IMR-90 (cell line): ENCODE results near the gene TMEM9. TPM values are rescaled to one million over a fixed set of nuclear protein-coding genes. Genes with fewer than 3 reads are reported as not detected.

Source experiments
- ATAC-seq: fragments of 200-7000 bp; cut with Tn5 transposase; 2 replicates; pipeline ENCODE4 v1.9.1; 2020; ENCODE audit warnings: low read depth, mild to moderate bottlenecking, moderate library complexity
- BruUV-seq: library from RNA; stranded (reverse); fragments of 400-500 nt; replicated peaks from 2 replicates; lab custom pipeline; 2021; lab: Mats Ljungman, UMichigan
- CTCF ChIA-PET: fragments of 300-600 bp; formaldehyde crosslinking; extraction: SDS; loops from one replicate; lab custom pipeline; 2021; ENCODE audit warnings: antibody characterized with exemption; lab: Yijun Ruan, JAX
- POLR2A ChIA-PET: fragments of 300-600 bp; sonication (Branson Sonifier 250); formaldehyde crosslinking; loops from one replicate; lab custom pipeline; 2022; ENCODE audit warnings: antibody characterized with exemption; ENCODE audit not compliant: unreplicated experiment; lab: Charles Lee
- DNase-seq: peaks from one replicate; pipeline ENCODE4 v3.0.0; 2013
- H2AFZ ChIP-seq: replicated peaks from 2 replicates; pipeline ENCODE3; 2013; ENCODE audit warnings: low read length, mild to moderate bottlenecking; ENCODE audit not compliant: poor library complexity
- H2AK5ac ChIP-seq: 2 replicates; pipeline ENCODE4 v1.6.1; 2013; ENCODE audit warnings: low read depth, low read length, inconsistent platforms
- H2AK9ac ChIP-seq: replicated peaks from 2 replicates; pipeline ENCODE3; 2013; ENCODE audit warnings: mild to moderate bottlenecking, low read depth, low read length, moderate library complexity; ENCODE audit not compliant: poor library complexity
- H2BK120ac ChIP-seq: 2 replicates; pipeline ENCODE4 v1.6.1; 2013; ENCODE audit warnings: low read depth, low read length, inconsistent platforms
- H2BK15ac ChIP-seq: 3 replicates; pipeline ENCODE4 v1.6.1; 2013; ENCODE audit warnings: low read depth, low read length, inconsistent platforms
- H2BK20ac ChIP-seq: 2 replicates; pipeline ENCODE4 v1.6.1; 2013; ENCODE audit warnings: low read depth, mild to moderate bottlenecking, inconsistent platforms, low read length, moderate library complexity
- H2BK5ac ChIP-seq: 2 replicates; pipeline ENCODE4 v1.6.1; 2013; ENCODE audit warnings: mild to moderate bottlenecking, low read depth, low read length, inconsistent platforms; ENCODE audit not compliant: poor library complexity, severe bottlenecking
- H3K14ac ChIP-seq: replicated peaks from 2 replicates; pipeline ENCODE4 v1.6.1; 2013; ENCODE audit warnings: low read depth, low read length, inconsistent platforms
- H3K18ac ChIP-seq: 2 replicates; pipeline ENCODE4 v1.6.1; 2013; ENCODE audit warnings: low read depth, low read length, control low read depth
- H3K23ac ChIP-seq: 2 replicates; pipeline ENCODE4 v1.6.1; 2013; ENCODE audit warnings: low read depth, low read length, inconsistent platforms
- H3K27ac ChIP-seq: 2 replicates; pipeline ENCODE4 v1.5.1; 2013; ENCODE audit warnings: mild to moderate bottlenecking, control low read depth, low read length; ENCODE audit not compliant: insufficient read depth
- H3K27me3 ChIP-seq: 2 replicates; pipeline ENCODE4 v1.6.1; 2013; ENCODE audit warnings: low read length; ENCODE audit not compliant: control insufficient read depth, insufficient read depth
- H3K36me3 ChIP-seq: 2 replicates; pipeline ENCODE4 v1.6.1; 2013; ENCODE audit warnings: low read length, mixed read lengths; ENCODE audit not compliant: control insufficient read depth, insufficient read depth
- H3K4ac ChIP-seq: 2 replicates; pipeline ENCODE4 v1.6.1; 2013; ENCODE audit warnings: low read depth, low read length, inconsistent platforms
- H3K4me1 ChIP-seq: 2 replicates; pipeline ENCODE4 v1.6.1; 2013; ENCODE audit warnings: low read length, mixed read lengths; ENCODE audit not compliant: control insufficient read depth, insufficient read depth
- H3K4me2 ChIP-seq: 2 replicates; pipeline ENCODE4 v1.6.1; 2013; ENCODE audit warnings: low read depth, mild to moderate bottlenecking, control low read depth, low read length, moderate library complexity
- H3K4me3 ChIP-seq: 2 replicates; pipeline ENCODE4 v1.5.1; 2013; ENCODE audit warnings: low read depth, mild to moderate bottlenecking, control low read depth, low read length, moderate library complexity; ENCODE audit not compliant: insufficient read depth
- H3K56ac ChIP-seq: 2 replicates; pipeline ENCODE4 v1.6.1; 2013; ENCODE audit warnings: low read length, inconsistent platforms; ENCODE audit not compliant: insufficient read depth; ENCODE audit errors: extremely low read depth
- H3K79me1 ChIP-seq, 2 experiments: 2 replicates each; pipeline ENCODE4 v1.6.1; 2013; ENCODE audit warnings: low read length in 2 of 2, inconsistent platforms in 1 of 2, low read depth in 1 of 2
- H3K9ac ChIP-seq: 2 replicates; pipeline ENCODE4 v1.6.1; 2013; ENCODE audit warnings: low read depth, low read length, control low read depth
- H3K9me1 ChIP-seq: 2 replicates; pipeline ENCODE4 v1.6.1; 2013; ENCODE audit warnings: low read length, inconsistent platforms; ENCODE audit not compliant: insufficient read depth
- H3K9me3 ChIP-seq: 2 replicates; pipeline ENCODE4 v1.6.1; 2013; ENCODE audit warnings: low read length; ENCODE audit not compliant: control insufficient read depth, insufficient read depth
- H4K20me1 ChIP-seq: 2 replicates; pipeline ENCODE4 v1.6.1; 2013; ENCODE audit warnings: low read length, inconsistent platforms; ENCODE audit not compliant: insufficient read depth
- H4K5ac ChIP-seq: 2 replicates; pipeline ENCODE4 v1.6.1; 2013; ENCODE audit warnings: mild to moderate bottlenecking, low read depth, low read length, control low read depth
- H4K8ac ChIP-seq, 2 experiments: 2 replicates each; pipeline ENCODE4 v1.6.1; 2013; ENCODE audit warnings: low read depth in 2 of 2, low read length in 2 of 2, control low read depth in 1 of 2, inconsistent platforms in 1 of 2
- H4K91ac ChIP-seq: 2 replicates; pipeline ENCODE4 v1.6.1; 2013; ENCODE audit warnings: low read depth, low read length, inconsistent platforms; ENCODE audit not compliant: insufficient read depth
- BHLHE40 ChIP-seq: fragments of 150-350 bp; IDR thresholded peaks from 2 replicates; pipeline ENCODE4 v1.6.1; 2016; ENCODE audit warnings: mild to moderate bottlenecking, low read depth, low read length
- CEBPB ChIP-seq: IDR thresholded peaks from 2 replicates; pipeline ENCODE4 v1.6.1; 2012; ENCODE audit warnings: low read depth, low read length, improper control_type of control experiment
- CHD1 ChIP-seq: IDR thresholded peaks from 2 replicates; pipeline ENCODE4 v1.6.1; 2012; ENCODE audit warnings: low read depth, low read length, improper control_type of control experiment
- MXI1 ChIP-seq: IDR thresholded peaks from 2 replicates; pipeline ENCODE4 v1.6.1; 2012; ENCODE audit warnings: low read depth, mild to moderate bottlenecking, low read length, moderate library complexity, borderline replicate concordance
- RAD21 ChIP-seq: IDR thresholded peaks from 2 replicates; pipeline ENCODE4 v1.6.1; 2012; ENCODE audit warnings: low read length, improper control_type of control experiment
- WGBS, 2 experiments: methylation state at CpG; one replicate each; pipeline versions ENCODE4 v1.1.5 to v1.1.7; 2013; ENCODE audit warnings: missing lambda C conversion rate in 2 of 2; ENCODE audit not compliant: insufficient read length in 1 of 2; ENCODE audit errors: extremely low coverage in 2 of 2; 5-methylcytosine and 5-hydroxymethylcytosine counted together
- dilution Hi-C: fragments of 300-500 bp; cut with HindIII; formaldehyde crosslinking; loops from one replicate; pipeline ENCODE4 v1.14.3; 2018; ENCODE audit warnings: low sequenced_read_pairs; ENCODE audit not compliant: unreplicated experiment
- in situ Hi-C: fragments of 300-500 bp; cut with MboI; formaldehyde crosslinking; loops from 3 replicates; pipeline ENCODE4 v1.14.3; 2019; ENCODE audit warnings: low sequenced_read_pairs, inconsistent platforms, mixed read lengths
- intact Hi-C: fragments of 100-400 bp; cut with micrococcal nuclease; formaldehyde crosslinking; loops from 2 replicates; pipeline ENCODE4 v1.10.0; 2022
- polyA plus RNA-seq, 3 experiments: library from polyadenylated mRNA; depleted of rRNA; stranded (reverse); fragments of >200 nt; gene quantifications; 2 replicates each; pipeline ENCODE4 v1.2.3, GENCODE V29; 2012; ENCODE audit warnings: low replicate concordance in 1 of 3
- total RNA-seq: library from RNA; depleted of rRNA; stranded (reverse); fragments of >200 nt; gene quantifications from 2 replicates; pipeline ENCODE4 v1.2.3, GENCODE V29; 2012

TMEM9 gene
- total and polyA plus RNA-seq, 2 of the 4 experiments (the other 2 are of a cell fraction): 76.7 to 107 TPM

- Histone ChIP-seq H2BK20ac (no peak overlapping the region), H2AK9ac (no peak overlapping the region), H3K4me1 (peaks cover 13% of the 10 kb centered on the region), H4K8ac (no peak overlapping the region), H3K79me1 (peaks cover 0 to 18% of the 10 kb centered on the region in 2 experiments; a peak in 2 of 4 replicates), H4K91ac (no peak overlapping the region), H3K18ac (no peak overlapping the region), H2AFZ (no peak overlapping the region), H3K4me2 (no peak overlapping the region), H3K4ac (no peak overlapping the region), H3K36me3 (peaks cover 62% of the 10 kb centered on the region), H3K56ac (no peak overlapping the region), H3K27ac (no peak overlapping the region), H4K20me1 (peaks cover 30% of the 10 kb centered on the region), H2AK5ac (no peak overlapping the region), H3K14ac (no peak overlapping the region), H3K9me1 (peaks cover 22% of the 10 kb centered on the region), H2BK5ac (no peak overlapping the region), H3K4me3 (no peak overlapping the region), H3K9ac (no peak overlapping the region), H4K5ac (no peak overlapping the region), H2BK15ac (no peak overlapping the region), H2BK120ac (no peak overlapping the region), H3K23ac (no peak overlapping the region), H3K9me3 (no peaks in the 10 kb centered on the region), H3K27me3 (no peaks in the 10 kb centered on the region)
- 97% methylated on average over 5 of the region's 5 CpGs; no CpG with 5 or more reads in 1 of the 2 experiments for WGBS, 2 experiments
- TF ChIP-seq CEBPB (no peak), RAD21 (no peak), BHLHE40 (no peak), MXI1 (no peak), CHD1 (no peak)
- ATAC-seq (no peak), DNase-seq (no peak)
- CTCF ChIA-PET: no interaction called here
- no TSS peak for BruUV-seq
- in situ Hi-C loops: no loop called here
- dilution Hi-C loops: no loop called here
- intact Hi-C loops: no loop called here
- POLR2A ChIA-PET: no interaction called here
These were observed 15.0 kb downstream of the TMEM9 start for GRCh38 chr1:201139306-201139705.
